GM12875 (cell line): ENCODE measurements around the gene SRM.
"Not testable (repeated sequence)": the region's sequence is repeated elsewhere in the genome, so short reads cannot be mapped to it uniquely, and the experiment has no call there.

Source experiments
- H3K4me3 ChIP-seq: one replicate; pipeline ENCODE4 v1.5.1; 2011; ENCODE audit warnings: low read depth, low read length, control low read depth
- CTCF ChIP-seq: IDR thresholded peaks from 2 replicates; pipeline ENCODE4 v1.5.1; 2011; ENCODE audit warnings: low read depth, mild to moderate bottlenecking, control low read depth, inconsistent platforms, low read length, moderate library complexity, borderline replicate concordance; ENCODE audit not compliant: insufficient read depth

The SRM gene

GRCh38 chr1:11099310-11100148, 39.7 kb upstream of the SRM start, which contains the start of gene EXOSC10:
Gene EXOSC10, minus strand, starts transcription at chr1:11099869. Its CDS starts 38 bp downstream, at chr1:11099831.
- TF ChIP-seq CTCF = no peak
- peak within 1 kb of the TSS; percentile 91 for H3K4me3 ChIP-seq

- peak overlapping the region; percentile 91 for H3K4me3 ChIP-seq
- no peak for TF ChIP-seq CTCF
Observed at GRCh38 chr1:11098931-11099309, 39.1 kb upstream of the SRM start.

GRCh38 chr1:11083784-11084183, 24.0 kb upstream of the SRM start:
- not testable (repeated sequence) for H3K4me3 ChIP-seq

- H3K4me3 ChIP-seq = no peak overlapping the region
- TF ChIP-seq CTCF = no peak
Observed at GRCh38 chr1:11080931-11081330, 21.1 kb upstream of the SRM start.

GRCh38 chr1:11078631-11079030, 18.8 kb upstream of the SRM start:
- H3K4me3 ChIP-seq = no peak overlapping the region
- no peak for TF ChIP-seq CTCF

GRCh38 chr1:11073398-11073797, 13.6 kb upstream of the SRM start:
- H3K4me3 ChIP-seq = not testable (repeated sequence)

GRCh38 chr1:11072216-11072917, 12.5 kb upstream of the SRM start:
- TF ChIP-seq CTCF = 0 out of 2 replicates have a peak, but pooled peaks have one; percentile 15
- H3K4me3 ChIP-seq = no peak overlapping the region
